Keratinocyte (primary cell): ENCODE measurements around the gene CUL4A.
"Not testable (repeated sequence)": the region's sequence is repeated elsewhere in the genome, so short reads cannot be mapped to it uniquely, and the experiment has no call there.

Experiments used
- CTCF ChIP-seq, 3 experiments: IDR thresholded peaks in 1 of 3; conservative IDR thresholded peaks in 1 of 3; optimal IDR thresholded peaks in 1 of 3; 2 replicates in 2 of 3; 3 replicates in 1 of 3; pipeline versions ENCODE3 to v1.5.1; 2011; ENCODE audit warnings: low read length in 3 of 3, mild to moderate bottlenecking in 3 of 3, moderate library complexity in 2 of 3, control low read depth in 1 of 3, inconsistent platforms in 1 of 3; ENCODE audit not compliant: insufficient read depth in 2 of 3; ENCODE audit errors: extremely low read depth in 1 of 3
- EZH2 ChIP-seq: IDR thresholded peaks from one replicate; pipeline ENCODE4 v1.6.1; 2012; ENCODE audit warnings: inconsistent platforms, mild to moderate bottlenecking, low read length, moderate library complexity

GRCh38 chr13:113241623-113242022 lies 32.2 kb downstream of the CUL4A start:
- TF ChIP-seq EZH2; CTCF (optimal IDR thresholded peaks at IDR 0.05 in 1 of 3, IDR thresholded peaks at IDR 0.05 in 1 of 3, conservative IDR thresholded peaks at IDR 0.05 in 1 of 3; ENCODE audit: extremely low read depth in 1 of 3, insufficient read depth in 2 of 3, low read length in 3 of 3): not testable (repeated sequence)
